ENCODE data around the gene CFAP70. TPM values are rescaled to one million over a fixed set of nuclear protein-coding genes. Genes with fewer than 3 reads are reported as not detected.

The CFAP70 gene
- polyA plus RNA-seq, 1 experiment, result 0.24 TPM

- Histone ChIP-seq H3K4me3 (ENCODE audit: low read depth, low read length) (no peak overlapping the region), H3K27me3 (ENCODE audit: control insufficient read depth, insufficient read depth, low read length) (no peaks in the 10 kb centered on the region), H3K9me3 (ENCODE audit: control insufficient read depth, insufficient read depth, low read length) (no peaks in the 10 kb centered on the region), H3K27ac (ENCODE audit: low read depth, low read length) (no peak overlapping the region)
- CTCF ChIA-PET, result no interaction called here
- POLR2A ChIA-PET, result no interaction called here
- TF ChIP-seq, protein P1, sequence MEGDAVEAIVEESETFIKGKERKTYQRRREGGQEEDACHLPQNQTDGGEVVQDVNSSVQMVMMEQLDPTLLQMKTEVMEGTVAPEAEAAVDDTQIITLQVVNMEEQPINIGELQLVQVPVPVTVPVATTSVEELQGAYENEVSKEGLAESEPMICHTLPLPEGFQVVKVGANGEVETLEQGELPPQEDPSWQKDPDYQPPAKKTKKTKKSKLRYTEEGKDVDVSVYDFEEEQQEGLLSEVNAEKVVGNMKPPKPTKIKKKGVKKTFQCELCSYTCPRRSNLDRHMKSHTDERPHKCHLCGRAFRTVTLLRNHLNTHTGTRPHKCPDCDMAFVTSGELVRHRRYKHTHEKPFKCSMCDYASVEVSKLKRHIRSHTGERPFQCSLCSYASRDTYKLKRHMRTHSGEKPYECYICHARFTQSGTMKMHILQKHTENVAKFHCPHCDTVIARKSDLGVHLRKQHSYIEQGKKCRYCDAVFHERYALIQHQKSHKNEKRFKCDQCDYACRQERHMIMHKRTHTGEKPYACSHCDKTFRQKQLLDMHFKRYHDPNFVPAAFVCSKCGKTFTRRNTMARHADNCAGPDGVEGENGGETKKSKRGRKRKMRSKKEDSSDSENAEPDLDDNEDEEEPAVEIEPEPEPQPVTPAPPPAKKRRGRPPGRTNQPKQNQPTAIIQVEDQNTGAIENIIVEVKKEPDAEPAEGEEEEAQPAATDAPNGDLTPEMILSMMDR (IDR thresholded peaks at IDR 0.05; ENCODE audit: low read depth, low read length), result no peak
- DNase-seq (ENCODE audit: low read depth, low spot score), result no peak
Observed at GRCh38 chr10:73293461-73293860, 65.2 kb downstream of the CFAP70 start.

DNA sequence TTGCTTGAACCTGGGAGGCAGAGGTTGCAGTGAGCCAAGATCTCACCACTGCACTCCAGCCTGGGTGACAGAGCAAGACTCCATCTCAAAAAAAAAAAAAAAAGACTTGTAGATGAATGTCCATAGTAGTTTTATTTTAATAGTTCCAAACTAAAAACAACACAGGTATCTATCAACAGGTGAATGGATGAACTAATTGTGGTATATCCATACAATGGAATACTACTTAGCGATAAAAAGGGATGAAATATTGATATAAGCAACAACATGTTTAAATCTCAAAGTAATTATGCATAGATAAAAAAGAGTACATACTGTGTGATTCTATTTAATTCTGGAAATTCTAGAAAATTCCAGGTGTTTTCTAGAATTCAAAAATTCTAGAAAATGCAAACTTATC is 68.7 kb downstream of the CFAP70 start:
- TF ChIP-seq, protein P1 (IDR thresholded peaks at IDR 0.05; ENCODE audit: low read depth, low read length), result no peak

GRCh38 chr10:73287441-73287840 is 71.2 kb downstream of the CFAP70 start:
- Histone ChIP-seq H3K4me3 (ENCODE audit: low read depth, low read length) (no peak overlapping the region), H3K27ac (ENCODE audit: low read depth, low read length) (no peak overlapping the region), H3K27me3 (ENCODE audit: control insufficient read depth, insufficient read depth, low read length) (peaks cover 4% of the 10 kb centered on the region), H3K9me3 (ENCODE audit: control insufficient read depth, insufficient read depth, low read length) (no peaks in the 10 kb centered on the region)
- CTCF ChIA-PET, result no interaction called here
- POLR2A ChIA-PET, result no interaction called here
- no peak for DNase-seq (ENCODE audit: low read depth, low spot score)
- TF ChIP-seq, protein P1 (IDR thresholded peaks at IDR 0.05; ENCODE audit: low read depth, low read length), result no peak

More for the DNA sequence above, 68.7 kb downstream of the CFAP70 start:
- Histone ChIP-seq H3K27me3 (ENCODE audit: control insufficient read depth, insufficient read depth, low read length) (no peaks in the 10 kb centered on the region), H3K27ac (ENCODE audit: low read depth, low read length) (no peak overlapping the region), H3K9me3 (ENCODE audit: control insufficient read depth, insufficient read depth, low read length) (no peaks in the 10 kb centered on the region), H3K4me3 (ENCODE audit: low read depth, low read length) (no peak overlapping the region)
- CTCF ChIA-PET, result no interaction called here
- DNase-seq (ENCODE audit: low read depth, low spot score), result no peak
- POLR2A ChIA-PET, result no interaction called here

- Histone ChIP-seq H3K27ac (ENCODE audit: low read depth, low read length) (no peak overlapping the region), H3K27me3 (ENCODE audit: control insufficient read depth, insufficient read depth, low read length) (peaks cover 9% of the 10 kb centered on the region), H3K4me3 (ENCODE audit: low read depth, low read length) (no peak overlapping the region), H3K9me3 (ENCODE audit: control insufficient read depth, insufficient read depth, low read length) (no peaks in the 10 kb centered on the region)
- CTCF ChIA-PET, result no interaction called here
- DNase-seq (ENCODE audit: low read depth, low spot score), result no peak
- TF ChIP-seq, protein P1 (IDR thresholded peaks at IDR 0.05; ENCODE audit: low read depth, low read length), result no peak
- POLR2A ChIA-PET, result no interaction called here
Observed at GRCh38 chr10:73281097-73281496, 77.6 kb downstream of the CFAP70 start.

- no peak for DNase-seq (ENCODE audit: low read depth, low spot score)
- Histone ChIP-seq H3K4me3 (ENCODE audit: low read depth, low read length) (no peak overlapping the region), H3K27ac (ENCODE audit: low read depth, low read length) (no peak overlapping the region), H3K9me3 (ENCODE audit: control insufficient read depth, insufficient read depth, low read length) (no peaks in the 10 kb centered on the region; the same call in 1 of the 2 replicates), H3K27me3 (ENCODE audit: control insufficient read depth, insufficient read depth, low read length) (peaks cover 11% of the 10 kb centered on the region)
- POLR2A ChIA-PET, result interaction anchor here (0.7 kb wide), 1 partner anchor 681 kb away, joined by 3 read pairs; no protein-coding TSS in a partner anchor
- CTCF ChIA-PET, result interaction anchor here (0.5 to 1.8 kb wide), 8 partner anchors 8 to 207 kb away, joined by 3 to 8 read pairs (median 5); partner anchors contain the start of gene MRPS16
- TF ChIP-seq, protein P1 (IDR thresholded peaks at IDR 0.05; ENCODE audit: low read depth, low read length), result no peak
Observed at GRCh38 chr10:73264423-73264822, 94.2 kb downstream of the CFAP70 start.
